Activated naive CD4-positive, alpha-beta T cell treated with Interleukin-2 at 50 U/mL for 16 hours (primary cell): ENCODE measurements around the gene TMEM50B.
"Not testable (repeated sequence)": the region's sequence is repeated elsewhere in the genome, so short reads cannot be mapped to it uniquely, and the experiment has no call there.

Experiments used
- DNase-seq: peaks from one replicate; pipeline ENCODE4 v3.0.0-alpha.2; 2020

The TMEM50B gene

GRCh38 chr21:33425825-33426224, 53.9 kb downstream of the TMEM50B start:
- DNase-seq, result no peak

GRCh38 chr21:33424214-33424613, 55.6 kb downstream of the TMEM50B start:
- DNase-seq, result no peak

GRCh38 chr21:33421713-33422393, 57.9 kb downstream of the TMEM50B start:
- no peak for DNase-seq

GRCh38 chr21:33419538-33420123, 60.1 kb downstream of the TMEM50B start:
- no peak for DNase-seq

DNA sequence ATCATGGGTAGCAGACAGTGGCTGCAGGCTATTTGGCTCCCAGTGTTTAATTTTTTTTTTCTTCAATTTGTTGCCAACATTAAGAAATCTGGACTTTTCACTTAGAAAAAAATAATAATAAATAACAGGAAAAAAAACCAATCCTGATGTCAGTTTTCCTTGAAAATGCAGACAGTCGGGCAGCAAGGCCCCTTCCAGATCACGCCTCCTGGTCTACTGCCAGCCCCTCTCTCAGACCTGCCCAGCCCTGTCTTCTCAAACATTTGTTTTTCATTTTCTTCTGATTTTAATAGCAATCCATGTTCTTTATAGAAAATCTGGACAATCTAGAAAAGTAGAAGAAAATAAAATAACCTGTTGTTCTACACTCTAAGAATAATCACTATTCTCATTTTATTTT, 61.1 kb downstream of the TMEM50B start:
- DNase-seq, result no peak

DNA sequence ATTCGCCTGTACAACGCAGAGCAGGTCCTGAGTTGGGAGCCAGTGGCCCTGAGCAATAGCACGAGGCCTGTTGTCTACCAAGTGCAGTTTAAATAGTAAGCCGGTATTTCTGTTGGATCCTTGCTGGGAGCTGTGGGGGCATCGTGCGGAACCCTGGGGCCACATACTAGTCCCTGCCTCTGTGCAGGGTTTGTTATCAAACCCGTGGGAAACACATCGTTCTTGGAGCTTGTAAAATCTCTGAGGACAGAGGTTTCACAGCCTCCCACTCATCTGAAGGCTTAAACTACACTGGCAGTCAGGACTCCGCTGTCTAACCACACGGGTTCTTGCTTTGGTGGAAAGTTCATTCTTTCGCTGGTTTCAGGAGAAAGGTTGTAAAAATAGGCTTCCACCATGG, 64.8 kb downstream of the TMEM50B start:
- no peak for DNase-seq

- no peak for DNase-seq
Measured at GRCh38 chr21:33414068-33414467, 65.7 kb downstream of the TMEM50B start.

DNA sequence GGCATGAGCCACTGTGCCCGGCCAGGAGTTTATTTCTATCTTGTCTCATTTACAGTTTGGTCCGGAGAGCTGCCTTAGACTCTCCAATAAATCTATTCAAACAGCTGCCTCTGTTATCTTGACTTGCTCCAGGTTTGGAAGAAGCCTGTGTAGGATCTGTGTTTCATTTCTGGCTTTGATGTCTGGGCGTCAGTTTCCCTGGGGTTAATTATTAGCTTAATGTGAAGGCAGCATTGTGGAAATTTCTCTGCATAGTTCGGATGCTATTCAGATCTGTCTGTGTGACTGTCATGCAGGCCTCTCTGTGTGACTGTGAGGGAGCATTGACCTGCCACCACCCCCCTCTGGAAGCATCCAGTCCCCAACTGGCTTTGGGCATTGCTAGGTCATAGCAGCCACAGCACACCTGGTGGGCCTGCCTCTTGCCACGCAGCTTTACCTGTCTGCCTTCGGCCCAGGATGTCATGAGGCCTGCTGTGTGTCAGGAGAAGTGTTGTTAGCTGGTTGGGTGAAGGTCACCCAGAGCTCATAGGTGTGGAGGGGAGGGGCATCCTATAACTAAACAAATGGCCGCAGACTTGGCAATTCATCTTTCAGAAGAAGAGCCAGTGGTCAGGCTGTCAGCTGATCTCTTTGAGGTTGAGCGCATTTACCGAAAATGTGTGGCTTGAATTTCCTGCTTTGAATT, 66.8 kb downstream of the TMEM50B start:
- no peak for DNase-seq

DNA sequence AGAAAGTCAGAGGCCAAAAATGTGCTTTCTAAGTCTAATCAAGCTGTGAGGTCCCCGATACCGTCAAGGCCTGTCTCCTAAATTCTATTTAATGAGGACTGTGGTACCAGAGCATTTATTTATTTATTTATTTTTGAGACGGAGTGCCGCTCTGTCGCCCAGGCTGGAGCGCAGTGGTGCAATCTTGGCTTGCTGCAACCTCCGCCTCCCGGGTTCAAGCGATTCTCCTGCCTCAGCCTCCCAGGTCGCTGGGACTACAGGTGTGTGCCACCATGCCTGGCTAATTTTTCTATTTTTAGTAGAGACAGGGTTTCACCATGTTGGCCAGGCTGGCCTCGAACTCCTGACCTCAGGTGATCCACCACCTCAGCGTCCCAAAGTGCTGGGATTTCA, 67.3 kb downstream of the TMEM50B start:
- not testable (repeated sequence) for DNase-seq

DNA sequence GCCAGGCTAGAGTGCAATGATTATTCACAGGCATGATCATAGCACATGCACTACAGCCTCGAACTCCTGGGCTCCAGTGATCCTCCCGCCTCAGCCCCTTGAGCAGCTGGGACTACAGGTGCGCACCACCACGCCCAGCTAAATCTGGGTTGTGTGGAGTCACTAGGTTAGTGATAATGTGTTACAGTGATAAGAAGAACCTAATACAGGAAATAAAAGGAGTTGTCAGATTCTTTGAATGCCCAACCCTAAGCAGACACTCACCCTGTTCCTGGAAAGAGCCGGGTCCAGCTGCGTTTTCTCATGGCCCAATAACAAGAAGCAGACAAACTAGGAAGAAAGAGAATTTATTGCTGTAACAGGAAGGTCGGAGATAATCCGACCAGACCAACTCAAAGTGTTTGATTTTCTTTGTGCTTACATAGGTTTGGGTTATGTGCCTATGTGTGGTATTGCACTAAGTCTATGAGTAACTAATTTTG, 67.8 kb downstream of the TMEM50B start:
- DNase-seq, result no peak

GRCh38 chr21:33406493-33406892, 73.3 kb downstream of the TMEM50B start:
- peak; percentile 15 for DNase-seq

- peak; percentile 32 for DNase-seq
Measured at GRCh38 chr21:33403786-33404585, 75.8 kb downstream of the TMEM50B start.

DNA sequence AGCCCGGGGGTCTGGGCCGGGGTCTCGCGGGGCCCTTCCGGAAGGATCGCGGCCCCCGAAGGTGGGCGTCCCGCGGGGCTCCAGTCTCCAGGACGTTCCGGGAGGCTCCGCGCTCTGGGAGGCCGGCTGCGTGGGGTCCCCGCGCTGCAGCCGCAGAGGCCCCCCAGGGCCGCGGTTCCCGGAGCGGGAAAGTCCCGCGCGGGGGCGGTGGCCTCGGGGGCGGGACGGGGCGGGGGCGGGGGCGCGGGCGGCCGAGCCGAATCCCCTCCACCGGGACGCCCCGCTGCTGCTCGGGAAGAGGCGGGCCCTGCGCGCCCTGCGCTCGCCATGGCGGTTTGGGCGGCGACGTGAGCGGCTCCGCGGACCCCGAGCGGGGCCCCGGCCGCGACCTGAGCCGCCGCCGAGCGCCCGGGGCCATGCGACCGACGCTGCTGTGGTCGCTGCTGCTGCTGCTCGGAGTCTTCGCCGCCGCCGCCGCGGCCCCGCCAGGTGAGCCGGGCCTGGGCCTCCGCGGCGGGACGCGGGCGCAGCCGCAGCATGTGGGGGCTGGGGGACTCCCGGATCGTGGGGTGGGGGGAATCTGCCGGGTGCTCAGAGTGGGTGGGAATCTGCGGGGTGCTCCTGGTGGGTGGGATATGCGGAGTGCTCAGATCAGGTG, 76.5 kb downstream of the TMEM50B start, which contains the start of gene IFNGR2:
TSS of gene IFNGR2 (plus strand) at position 286 of the 658 bp plus-strand sequence. CDS start at position 417, 131 bp downstream.
- DNase-seq, result peak; percentile 43

- DNase-seq, result no peak
Measured at GRCh38 chr21:33402001-33402979, 77.5 kb downstream of the TMEM50B start.

DNA sequence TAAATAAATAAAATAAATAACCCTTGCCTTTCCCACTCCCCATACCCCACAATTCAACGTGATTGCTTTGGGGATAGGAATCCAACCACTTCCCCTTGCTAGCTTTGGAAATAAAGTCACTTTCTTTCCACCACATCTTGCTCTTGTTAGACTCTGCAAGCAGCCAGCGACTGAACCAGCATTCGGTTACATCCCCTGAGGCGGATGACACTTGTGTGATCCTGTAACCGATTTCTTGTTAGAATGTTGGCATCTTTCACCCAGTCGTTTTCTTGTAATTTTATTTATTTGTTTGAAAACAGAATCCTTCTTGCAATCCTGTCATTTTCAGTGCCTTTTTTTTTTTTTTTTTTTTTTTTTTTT, 78.2 kb downstream of the TMEM50B start:
- DNase-seq, result no peak
